ENCODE measurements around the gene MFSD1. TPM values are rescaled to one million over a fixed set of nuclear protein-coding genes. Genes with fewer than 3 reads are reported as not detected.

Gene MFSD1
- total RNA-seq, 2 donors from 2014 or later = 58.6 to 92.7 TPM

GRCh38 chr3:158820521-158820920, 18.7 kb downstream of the MFSD1 start:
- WGBS = 54% methylated on average over 3 of the region's 3 CpGs
- Histone ChIP-seq H3K9me3 (no peaks in the 10 kb centered on the region), H3K4me1 (replicated peaks) (no peaks in the 10 kb centered on the region), H3K27ac (no peak overlapping the region), H3K4me3 (no peak overlapping the region), H3K36me3 (peaks cover 2 to 5% of the 10 kb centered on the region in 2 donors), H3K27me3 (replicated peaks; ENCODE audit: insufficient read depth) (no peaks in the 10 kb centered on the region)
- no peak for TF ChIP-seq CTCF (IDR thresholded peaks at IDR 0.05)
- intact Hi-C loops (cut with DNase I) = no loop called here
- DNase-seq (ENCODE audit: low spot score) = no peak

- Histone ChIP-seq H3K27ac (no peak overlapping the region), H3K4me3 (no peak overlapping the region), H3K27me3 (replicated peaks; ENCODE audit: insufficient read depth) (no peaks in the 10 kb centered on the region), H3K4me1 (replicated peaks) (no peaks in the 10 kb centered on the region), H3K9me3 (no peaks in the 10 kb centered on the region), H3K36me3 (peaks cover 2 to 5% of the 10 kb centered on the region in 2 donors)
- intact Hi-C loops (cut with DNase I) = no loop called here
- no peak for DNase-seq (ENCODE audit: low spot score)
- TF ChIP-seq CTCF (IDR thresholded peaks at IDR 0.05) = no peak
- 89% methylated on average over 5 of the region's 5 CpGs for WGBS
Measured at GRCh38 chr3:158821847-158822246, 20.0 kb downstream of the MFSD1 start.

- H3K27me3 ChIP-seq (replicated peaks; ENCODE audit: insufficient read depth) = no peaks in the 10 kb centered on the region
- no peaks in the 10 kb centered on the region for H3K4me1 ChIP-seq (replicated peaks)
- no peak overlapping the region for H3K4me3 ChIP-seq
- 83% methylated on average over 4 of the region's 4 CpGs for WGBS
- H3K36me3 ChIP-seq = peaks cover 2 to 5% of the 10 kb centered on the region in 2 donors
- intact Hi-C loops (cut with DNase I) = no loop called here
- no peak for TF ChIP-seq CTCF (IDR thresholded peaks at IDR 0.05)
- no peak for TF ChIP-seq POLR2A (IDR thresholded peaks at IDR 0.05)
- TF ChIP-seq POLR2AphosphoS5 (IDR thresholded peaks at IDR 0.05) = no peak
- no peaks in the 10 kb centered on the region for H3K9me3 ChIP-seq
- no peak overlapping the region for H3K27ac ChIP-seq
- DNase-seq (ENCODE audit: low spot score) = no peak
Measured at GRCh38 chr3:158823426-158823825, 21.6 kb downstream of the MFSD1 start.

GRCh38 chr3:158827773-158828172, 25.9 kb downstream of the MFSD1 start:
- Histone ChIP-seq H3K9me3 (no peaks in the 10 kb centered on the region), H3K27me3 (replicated peaks; ENCODE audit: insufficient read depth) (no peaks in the 10 kb centered on the region), H3K4me1 (replicated peaks) (no peaks in the 10 kb centered on the region), H3K4me3 (no peak overlapping the region), H3K36me3 (peaks cover 0 to 5% of the 10 kb centered on the region in 2 donors), H3K27ac (no peak overlapping the region)
- DNase-seq (ENCODE audit: low spot score) = no peak
- TF ChIP-seq POLR2A (IDR thresholded peaks at IDR 0.05) = no peak
- no peak for TF ChIP-seq POLR2AphosphoS5 (IDR thresholded peaks at IDR 0.05)
- no peak for TF ChIP-seq CTCF (IDR thresholded peaks at IDR 0.05)
- WGBS = 82% methylated on average over 3 of the region's 3 CpGs
- intact Hi-C loops (cut with DNase I) = no loop called here

- TF ChIP-seq POLR2A (IDR thresholded peaks at IDR 0.05) (no peak), CTCF (IDR thresholded peaks at IDR 0.05) (no peak), POLR2AphosphoS5 (IDR thresholded peaks at IDR 0.05) (no peak)
- 97% methylated on average over 4 of the region's 4 CpGs for WGBS
- no peak overlapping the region for H3K4me3 ChIP-seq
- no peak for DNase-seq (ENCODE audit: low spot score)
- no peaks in the 10 kb centered on the region for H3K4me1 ChIP-seq (replicated peaks)
- H3K27ac ChIP-seq = no peak overlapping the region
- H3K36me3 ChIP-seq = no peaks in the 10 kb centered on the region
- H3K9me3 ChIP-seq = no peaks in the 10 kb centered on the region
- H3K27me3 ChIP-seq (replicated peaks; ENCODE audit: insufficient read depth) = no peaks in the 10 kb centered on the region
- intact Hi-C loops (cut with DNase I) = no loop called here
Measured at GRCh38 chr3:158830391-158830790, 28.5 kb downstream of the MFSD1 start.
